Measurements from ENCODE around the gene ANKRD13B. TPM values are rescaled to one million over a fixed set of nuclear protein-coding genes. Genes with fewer than 3 reads are reported as not detected.

The ANKRD13B gene
- total RNA-seq, 1 donor from 2014 or later = 27.5 TPM

GRCh38 chr17:29653995-29654714 lies 61.2 kb downstream of the ANKRD13B start:
- Mint-ChIP-seq H3K36me3 (ENCODE audit: insufficient read depth) (peaks cover 3% of the 10 kb centered on the region), H3K4me3 (ENCODE audit: low read depth) (no peak overlapping the region), H3K27ac (no peak overlapping the region), H3K4me1 (ENCODE audit: low read depth) (peaks cover 3% of the 10 kb centered on the region), H3K27me3 (no peaks in the 10 kb centered on the region), H3K9me3 (ENCODE audit: low read depth) (no peaks in the 10 kb centered on the region)
- no peak for TF ChIP-seq CTCF (IDR thresholded peaks at IDR 0.05; ENCODE audit: unreplicated experiment)
- no peak for DNase-seq (ENCODE audit: low spot score, unreplicated experiment)

- Mint-ChIP-seq H3K9me3 (ENCODE audit: low read depth) (no peaks in the 10 kb centered on the region), H3K27me3 (no peaks in the 10 kb centered on the region), H3K4me1 (ENCODE audit: low read depth) (peaks cover 3% of the 10 kb centered on the region), H3K36me3 (ENCODE audit: insufficient read depth) (peaks cover 2% of the 10 kb centered on the region), H3K4me3 (ENCODE audit: low read depth) (no peak overlapping the region), H3K27ac (no peak overlapping the region)
- TF ChIP-seq CTCF (IDR thresholded peaks at IDR 0.05; ENCODE audit: unreplicated experiment) = no peak
- no peak for DNase-seq (ENCODE audit: low spot score, unreplicated experiment)
Measured at GRCh38 chr17:29655323-29655722, 62.4 kb downstream of the ANKRD13B start.

- peaks cover 3% of the 10 kb centered on the region for H3K9me3 Mint-ChIP-seq (ENCODE audit: low read depth)
- TF ChIP-seq CTCF (IDR thresholded peaks at IDR 0.05; ENCODE audit: unreplicated experiment) = no peak
- peaks cover 4% of the 10 kb centered on the region for H3K36me3 Mint-ChIP-seq (ENCODE audit: insufficient read depth)
- H3K4me3 Mint-ChIP-seq (ENCODE audit: low read depth) = no peak overlapping the region
- DNase-seq (ENCODE audit: low spot score, unreplicated experiment) = no peak
- no peak overlapping the region for H3K27ac Mint-ChIP-seq
- no peaks in the 10 kb centered on the region for H3K27me3 Mint-ChIP-seq
- H3K4me1 Mint-ChIP-seq (ENCODE audit: low read depth) = peaks cover 7% of the 10 kb centered on the region
Measured at GRCh38 chr17:29659155-29659554, 66.2 kb downstream of the ANKRD13B start.

- no peak for DNase-seq (ENCODE audit: low spot score, unreplicated experiment)
- peaks cover 7% of the 10 kb centered on the region for H3K4me1 Mint-ChIP-seq (ENCODE audit: low read depth)
Measured at GRCh38 chr17:29661213-29661612, 68.3 kb downstream of the ANKRD13B start.

GRCh38 chr17:29663155-29663554 lies 70.2 kb downstream of the ANKRD13B start:
- no peak for TF ChIP-seq CTCF (IDR thresholded peaks at IDR 0.05; ENCODE audit: unreplicated experiment)
- H3K4me3 Mint-ChIP-seq (ENCODE audit: low read depth) = no peak overlapping the region

More at GRCh38 chr17:29661213-29661612, 68.3 kb downstream of the ANKRD13B start:
- Mint-ChIP-seq H3K4me3 (ENCODE audit: low read depth) (no peak overlapping the region), H3K27ac (no peak overlapping the region), H3K27me3 (no peaks in the 10 kb centered on the region), H3K9me3 (ENCODE audit: low read depth) (peaks cover 3% of the 10 kb centered on the region), H3K36me3 (ENCODE audit: insufficient read depth) (peaks cover 7% of the 10 kb centered on the region)
- TF ChIP-seq CTCF (IDR thresholded peaks at IDR 0.05; ENCODE audit: unreplicated experiment) = no peak

More at GRCh38 chr17:29663155-29663554, 70.2 kb downstream of the ANKRD13B start:
- peaks cover 3% of the 10 kb centered on the region for H3K9me3 Mint-ChIP-seq (ENCODE audit: low read depth)
- no peak for DNase-seq (ENCODE audit: low spot score, unreplicated experiment)
- no peaks in the 10 kb centered on the region for H3K27me3 Mint-ChIP-seq
- peaks cover 7% of the 10 kb centered on the region for H3K4me1 Mint-ChIP-seq (ENCODE audit: low read depth)
- no peak overlapping the region for H3K27ac Mint-ChIP-seq
- H3K36me3 Mint-ChIP-seq (ENCODE audit: insufficient read depth) = peaks cover 12% of the 10 kb centered on the region

Other genes with a start within 250 kb of the ANKRD13B start
- gene TAOK1, start 202.8 kb upstream of the ANKRD13B start, total RNA-seq = 89.1 and 90.3 TPM in 2 replicates
- gene ABHD15, start 26.1 kb upstream of the ANKRD13B start, total RNA-seq = 5.3 and 5.4 TPM in 2 replicates
- 39.7 and 40.2 TPM in 2 replicates for gene TP53I13, start 24.4 kb upstream of the ANKRD13B start, total RNA-seq
- 51.6 and 54.9 TPM in 2 replicates for gene GIT1, start 3.5 kb upstream of the ANKRD13B start, total RNA-seq
- 0.27 TPM in 1 of 2 replicates, not detected in the other for gene CORO6, start 29.8 kb downstream of the ANKRD13B start, total RNA-seq

Measured in progenitor cell of endocrine pancreas (in vitro differentiated cells).